ENCODE results near the gene PNLIPRP1. TPM values are rescaled to one million over a fixed set of nuclear protein-coding genes. Genes with fewer than 3 reads are reported as not detected.

PNLIPRP1 gene
- total RNA-seq, 4 donors from 2014 or later, result not detected

DNA sequence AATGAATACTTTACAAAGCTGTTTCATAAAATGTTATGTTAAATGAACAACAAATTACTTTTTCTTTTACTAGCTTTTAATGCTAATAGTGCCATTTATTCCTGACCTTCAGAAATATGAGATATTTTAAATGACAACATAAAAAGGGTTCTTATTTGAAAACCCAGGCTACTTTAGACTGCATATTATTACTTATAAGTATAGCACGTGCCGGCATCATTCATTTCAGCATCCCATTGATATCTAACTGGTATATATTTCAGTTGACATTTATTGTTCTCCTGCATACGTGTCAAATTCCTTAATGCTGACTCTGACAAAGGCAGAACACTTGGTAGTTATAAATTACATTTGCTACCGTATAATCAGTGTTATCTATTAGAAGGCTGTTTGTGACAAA, 65.3 kb downstream of the PNLIPRP1 start:
- no peak for DNase-seq (ENCODE audit: low spot score)
- no peak for TF ChIP-seq CTCF (IDR thresholded peaks at IDR 0.05)
- no peak for ATAC-seq (ENCODE audit: low FRiP score)

DNA sequence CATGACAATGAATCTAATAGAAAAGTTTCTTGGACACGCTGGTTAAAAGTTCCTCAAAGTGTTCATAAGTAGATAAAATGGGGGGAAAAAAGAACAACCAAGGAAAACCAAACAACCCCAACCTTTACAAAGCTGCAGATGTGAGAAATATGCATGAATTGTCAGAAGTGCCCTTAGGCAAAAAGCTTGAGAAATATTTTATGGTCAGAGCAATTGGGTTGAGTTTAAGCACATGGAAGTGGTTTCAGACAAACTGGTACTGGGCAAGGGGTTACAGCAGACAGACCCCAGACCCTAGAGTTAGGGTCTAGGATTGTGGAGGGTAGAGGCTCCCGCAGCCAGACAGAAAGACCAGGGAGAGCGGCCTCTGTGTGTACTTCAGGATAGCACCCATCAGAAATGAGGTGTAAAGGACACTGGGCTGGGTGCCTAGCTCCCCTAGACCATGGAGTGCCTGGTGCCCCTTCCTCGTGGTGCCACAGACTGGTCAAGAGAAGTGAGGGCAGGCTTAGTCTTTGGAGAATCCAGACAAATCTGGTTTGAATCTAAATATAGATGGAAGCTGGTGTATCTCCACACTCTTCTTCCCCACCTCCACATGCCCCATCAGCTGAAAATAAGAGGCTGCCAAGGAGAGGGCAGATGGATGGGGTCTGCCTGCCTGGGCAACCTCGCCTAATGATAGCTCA, 67.2 kb downstream of the PNLIPRP1 start:
- DNase-seq (ENCODE audit: low spot score) (no peak), ATAC-seq (ENCODE audit: low FRiP score) (no peak)
- no peak for TF ChIP-seq CTCF (IDR thresholded peaks at IDR 0.05)

Other genes with a start within 250 kb of the PNLIPRP1 start
- under 1 TPM in 2 of 4 donors, not detected in 2; 0.31 to 0.63 TPM for gene PNLIPRP3, start 163.1 kb upstream of the PNLIPRP1 start, total RNA-seq
- 1 to 10 TPM in 1 of 4 donors, not detected in 3; 1.1 TPM for gene PNLIP, start 45.0 kb upstream of the PNLIPRP1 start, total RNA-seq
- gene PNLIPRP2, start 30.0 kb downstream of the PNLIPRP1 start, total RNA-seq, result not detected
- gene HSPA12A, start 151.6 kb downstream of the PNLIPRP1 start, total RNA-seq, result 10 to 100 TPM; 20.2 to 55.1 (median 32.5) TPM

Data from omental fat pad (tissue), 4 donors.